Measurements from ENCODE around the gene IPO9.

IPO9 gene

GRCh38 chr1:201883786-201884185 is 54.8 kb downstream of the IPO9 start:
- in situ Hi-C loops (cut with MboI; ENCODE audit: low sequenced_read_pairs, unreplicated experiment), result loop anchor here (25.0 kb wide), 1 partner anchor 229 kb away; the partner anchor contains the start of gene GPR37L1
- no peak for TF ChIP-seq CTCF (IDR thresholded peaks at IDR 0.05; ENCODE audit: borderline replicate concordance, control extremely low read depth, extremely low read depth, insufficient read depth, missing control alignments)
- no peak for DNase-seq (ENCODE audit: low spot score)

GRCh38 chr1:201884425-201884824 is 55.5 kb downstream of the IPO9 start:
- no peak for DNase-seq (ENCODE audit: low spot score)
- no peak for TF ChIP-seq CTCF (IDR thresholded peaks at IDR 0.05; ENCODE audit: borderline replicate concordance, control extremely low read depth, extremely low read depth, insufficient read depth, missing control alignments)
- in situ Hi-C loops (cut with MboI; ENCODE audit: low sequenced_read_pairs, unreplicated experiment), result loop anchor here (25.0 kb wide), 1 partner anchor 228 kb away; the partner anchor contains the start of gene GPR37L1

- no peak for DNase-seq (ENCODE audit: low spot score)
- TF ChIP-seq CTCF (IDR thresholded peaks at IDR 0.05; ENCODE audit: borderline replicate concordance, control extremely low read depth, extremely low read depth, insufficient read depth, missing control alignments), result no peak
- in situ Hi-C loops (cut with MboI; ENCODE audit: low sequenced_read_pairs, unreplicated experiment), result loop anchor here (25.0 kb wide), 1 partner anchor 227 kb away; the partner anchor contains the start of gene GPR37L1
These were observed 56.6 kb downstream of the IPO9 start for GRCh38 chr1:201885531-201886075.

- in situ Hi-C loops (cut with MboI; ENCODE audit: low sequenced_read_pairs, unreplicated experiment), result loop anchor here (25.0 kb wide), 1 partner anchor 226 kb away; the partner anchor contains the start of gene GPR37L1
- no peak for DNase-seq (ENCODE audit: low spot score)
- no peak for TF ChIP-seq CTCF (IDR thresholded peaks at IDR 0.05; ENCODE audit: borderline replicate concordance, control extremely low read depth, extremely low read depth, insufficient read depth, missing control alignments)
These were observed 57.3 kb downstream of the IPO9 start for GRCh38 chr1:201886103-201886885.

GRCh38 chr1:201887116-201887866 is 58.3 kb downstream of the IPO9 start:
- in situ Hi-C loops (cut with MboI; ENCODE audit: low sequenced_read_pairs, unreplicated experiment), result loop anchor here (25.0 kb wide), 1 partner anchor 225 kb away; the partner anchor contains the start of gene GPR37L1
- no peak for DNase-seq (ENCODE audit: low spot score)
- no peak for TF ChIP-seq CTCF (IDR thresholded peaks at IDR 0.05; ENCODE audit: borderline replicate concordance, control extremely low read depth, extremely low read depth, insufficient read depth, missing control alignments)
